H54 (cell line): ENCODE data around the gene PLVAP.
"Not testable (repeated sequence)": the region's sequence is repeated elsewhere in the genome, so short reads cannot be mapped to it uniquely, and the experiment has no call there.

Experiments
- DNase-seq: peaks from one replicate; pipeline ENCODE4 v3.0.0; 2011; ENCODE audit warnings: low spot score, mixed read lengths; ENCODE audit not compliant: insufficient read length
- FAIRE-seq: peaks from 3 replicates; lab custom pipeline; 2011; peaks lifted over from hg19 to GRCh38; lab: Jason Lieb, UNC
- POLR2A ChIP-seq: IDR thresholded peaks from 2 replicates; pipeline ENCODE4 v1.6.1; 2011; ENCODE audit warnings: low read depth, mild to moderate bottlenecking, low read length

PLVAP gene

DNA sequence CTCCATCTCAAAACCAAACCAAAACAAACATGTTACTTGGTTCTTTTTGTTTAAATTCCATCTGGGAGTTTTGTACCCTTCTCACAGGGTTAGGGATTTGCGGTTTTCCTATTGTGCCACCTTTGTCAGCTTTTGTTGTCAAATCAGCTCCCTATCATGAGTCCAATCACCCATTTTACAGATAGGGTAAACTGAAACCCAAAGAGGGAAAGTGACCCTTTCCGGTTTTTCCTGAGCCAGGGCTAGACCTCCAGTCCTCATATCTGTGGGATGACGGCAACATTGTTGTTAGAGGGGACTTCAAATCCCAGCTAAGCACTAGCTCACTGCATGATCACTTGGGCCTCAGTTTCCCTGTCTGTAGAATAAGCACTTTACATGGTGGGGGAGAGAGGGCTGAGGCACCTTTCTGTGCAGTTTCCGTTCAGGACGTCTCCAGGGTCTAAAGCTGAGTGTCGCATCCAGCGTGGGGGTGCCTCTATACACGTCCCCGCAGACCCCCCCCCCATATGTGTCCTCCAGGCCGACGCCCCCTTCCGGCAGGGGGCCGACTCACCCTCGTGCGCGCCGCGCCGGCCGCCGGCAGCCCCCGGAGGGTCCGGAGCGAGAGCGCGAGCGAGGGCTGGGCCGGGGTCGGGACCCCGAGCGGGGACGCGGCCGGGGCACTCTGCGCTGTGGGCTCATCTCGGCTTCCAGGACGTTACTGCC, 13.0 kb upstream of the PLVAP start:
- DNase-seq (no peak), FAIRE-seq (no peak)
- no peak for TF ChIP-seq POLR2A

DNA sequence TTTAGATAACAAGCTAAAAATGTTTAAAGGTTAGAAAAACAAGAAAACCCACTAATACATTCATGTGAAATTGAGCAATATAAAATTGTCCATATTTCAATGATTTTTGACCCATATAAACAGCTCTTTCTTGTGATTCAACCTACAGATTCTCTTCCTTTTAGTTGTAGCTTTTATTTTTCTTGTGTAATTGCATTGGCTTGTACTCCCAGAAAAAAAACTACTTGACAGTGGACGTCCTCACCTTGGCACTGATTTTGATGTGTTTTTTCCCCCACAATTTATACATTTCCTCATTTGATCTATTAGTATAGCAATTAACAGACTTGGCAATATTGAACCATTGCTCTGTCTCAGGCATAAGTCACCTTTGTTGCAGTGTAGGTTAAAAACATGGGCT, 12.1 kb upstream of the PLVAP start:
- no peak for TF ChIP-seq POLR2A
- no peak for FAIRE-seq
- DNase-seq: no peak

DNA sequence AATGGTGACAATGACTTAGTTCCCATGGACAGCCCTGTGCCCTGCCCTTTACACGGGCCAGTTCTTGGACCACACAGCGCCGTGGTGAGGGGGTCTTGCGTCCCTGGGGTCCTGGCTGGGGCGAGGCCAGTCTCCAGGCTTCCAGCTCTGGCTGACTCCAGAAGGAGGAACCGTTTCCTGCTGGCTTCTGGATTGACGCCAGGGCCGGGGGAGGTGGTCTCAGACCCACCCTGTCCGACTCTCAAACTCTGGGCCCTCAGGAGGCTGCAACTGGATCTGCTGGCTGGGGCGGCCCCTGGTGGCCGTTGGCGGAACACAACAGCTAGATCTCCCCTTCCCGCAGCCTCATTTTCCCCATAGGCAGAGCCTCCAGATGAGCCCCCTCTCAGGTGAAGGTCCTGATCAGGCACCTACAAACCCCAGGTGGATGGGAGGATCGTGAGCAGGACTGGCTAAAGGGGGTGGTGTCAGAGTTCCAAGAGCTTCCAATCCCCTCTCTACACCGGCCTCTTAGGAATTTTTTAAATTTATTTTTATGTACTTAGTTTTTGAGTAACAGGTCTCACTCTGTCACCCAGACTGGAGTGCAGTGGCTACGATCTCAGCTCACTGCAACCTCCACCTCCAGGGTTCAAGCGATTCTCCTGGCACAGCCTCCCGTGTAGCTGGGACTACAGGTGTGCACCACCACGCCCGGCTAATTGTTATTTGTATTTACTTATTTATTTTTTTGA, 8.9 kb upstream of the PLVAP start:
- no peak for TF ChIP-seq POLR2A
- DNase-seq (peak; percentile 65), FAIRE-seq (no peak)

DNA sequence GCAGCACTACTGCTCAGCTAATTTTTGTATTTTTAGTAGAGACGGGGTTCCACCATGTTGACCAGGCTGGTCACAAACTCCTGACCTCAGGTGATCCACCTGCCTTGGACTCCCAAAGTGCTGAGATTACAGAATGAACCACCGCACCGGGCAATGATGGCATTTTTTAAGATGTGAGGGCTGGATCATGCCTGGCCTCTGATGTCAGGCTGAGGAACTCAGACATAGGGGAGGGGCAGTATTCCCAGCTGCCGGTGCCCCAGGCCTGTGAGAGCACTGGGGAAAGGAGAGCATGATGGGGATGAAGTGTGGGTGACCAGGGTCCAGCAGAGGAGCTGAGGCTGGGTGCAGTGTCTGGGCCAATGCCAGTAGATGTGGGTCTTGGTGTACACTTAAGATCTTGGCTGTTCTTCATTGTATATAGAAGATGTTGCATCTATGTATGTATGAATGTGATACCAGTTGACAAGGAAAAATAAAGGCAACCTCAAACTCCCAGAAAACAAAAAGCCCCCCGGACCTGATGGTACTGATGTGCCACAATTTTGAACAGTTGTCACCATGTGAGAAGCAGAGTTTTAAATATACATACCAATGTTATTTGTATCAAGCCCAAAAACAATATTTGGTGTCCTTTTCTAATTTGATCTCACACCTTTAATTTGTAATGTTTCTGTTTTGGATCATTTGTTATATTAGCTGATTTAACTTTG, 3.4 kb upstream of the PLVAP start:
- DNase-seq (no peak), FAIRE-seq (no peak)
- no peak for TF ChIP-seq POLR2A

DNA sequence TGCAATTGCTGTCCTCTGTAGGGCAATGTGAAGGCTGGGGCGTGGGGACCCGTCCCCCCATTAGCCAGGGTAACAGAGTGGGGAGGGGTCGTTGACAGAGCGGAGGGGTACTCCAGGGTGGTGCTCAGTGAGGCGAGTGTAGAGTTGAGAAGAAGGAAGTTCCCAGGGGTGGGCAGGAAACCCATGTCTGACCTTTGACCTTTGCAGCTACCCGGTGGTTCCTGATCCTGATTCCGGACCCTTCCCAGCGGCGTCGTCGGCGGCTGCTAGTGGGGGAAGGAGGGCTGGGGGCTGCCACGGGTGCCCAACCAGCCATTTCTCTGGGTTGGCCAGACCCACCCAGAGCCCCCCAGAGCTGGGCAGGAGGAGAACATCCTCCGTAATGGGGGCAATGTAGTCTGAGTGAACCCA, 2.1 kb upstream of the PLVAP start:
- no peak for FAIRE-seq
- no peak for TF ChIP-seq POLR2A
- no peak for DNase-seq

DNA sequence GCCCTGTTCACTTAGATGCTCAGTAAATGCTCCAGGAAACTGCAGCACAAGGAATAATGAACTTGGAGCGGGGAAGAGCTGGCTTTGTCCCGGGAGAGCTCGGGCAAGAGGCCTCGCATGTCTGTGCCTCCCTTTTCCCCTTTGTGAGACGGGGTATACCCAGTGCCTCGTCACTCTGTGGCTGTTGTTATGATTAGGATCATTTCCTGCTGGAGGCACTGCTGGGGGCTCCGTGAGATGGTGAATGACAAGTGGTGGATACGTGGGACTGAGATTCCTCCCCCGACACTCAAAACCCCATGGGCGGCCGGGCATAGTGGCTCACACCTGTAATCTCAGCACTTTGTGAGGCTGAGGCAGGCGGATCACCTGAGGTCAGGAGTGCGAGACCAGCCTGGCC, 1.1 kb upstream of the PLVAP start:
- no peak for TF ChIP-seq POLR2A
- no peak for FAIRE-seq

DNA sequence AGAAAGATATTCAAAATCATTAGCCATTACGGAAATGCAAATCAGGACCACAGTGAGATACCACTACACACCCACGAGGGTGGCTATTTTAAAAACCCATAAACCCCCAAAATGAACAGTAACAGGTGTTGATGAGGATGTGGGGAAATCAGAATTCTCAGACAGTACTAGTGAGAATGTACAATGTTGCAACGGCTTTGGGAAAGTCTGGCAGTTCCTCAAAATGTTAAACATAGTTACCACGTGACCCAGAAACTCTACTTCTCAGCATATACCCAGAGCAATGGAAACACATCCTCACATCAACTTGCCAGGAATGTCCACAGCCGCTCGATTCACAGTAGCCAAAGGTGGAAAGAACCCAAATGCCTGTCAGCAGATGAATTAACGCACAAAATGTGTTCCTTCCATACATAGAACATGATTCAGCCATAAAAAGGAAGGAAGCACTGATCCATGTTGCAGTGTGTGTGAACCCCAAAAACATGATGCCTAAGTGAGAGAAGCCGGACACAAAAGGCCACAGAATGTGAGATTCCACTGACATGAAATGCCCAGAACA, 7.0 kb downstream of the PLVAP start:
- TF ChIP-seq POLR2A: no peak
- DNase-seq: no peak
- no peak for FAIRE-seq

More for the DNA sequence above, 1.1 kb upstream of the PLVAP start:
- DNase-seq: no peak

DNA sequence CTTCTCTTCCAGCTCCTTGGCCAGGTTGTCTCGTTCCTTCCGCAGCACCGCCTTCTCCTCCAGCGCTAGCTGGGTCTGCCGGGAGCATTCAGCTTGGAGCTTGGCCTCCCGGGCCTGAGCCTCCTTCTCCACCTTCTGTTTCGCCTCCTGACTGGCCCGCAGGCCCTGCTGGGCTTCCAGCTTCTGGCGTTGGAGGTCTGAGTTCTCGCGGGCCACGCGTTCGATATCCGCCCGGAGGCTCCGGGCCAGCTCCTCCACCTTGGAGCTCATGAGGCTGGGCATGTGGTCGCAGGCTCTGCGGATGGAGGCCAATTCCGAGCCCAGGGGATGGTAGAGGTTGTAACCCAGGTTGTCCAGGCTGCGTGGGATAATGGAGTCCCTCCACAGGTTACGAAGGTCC, 11.8 kb downstream of the PLVAP start:
- no peak for DNase-seq
- no peak for TF ChIP-seq POLR2A
- FAIRE-seq: no peak

DNA sequence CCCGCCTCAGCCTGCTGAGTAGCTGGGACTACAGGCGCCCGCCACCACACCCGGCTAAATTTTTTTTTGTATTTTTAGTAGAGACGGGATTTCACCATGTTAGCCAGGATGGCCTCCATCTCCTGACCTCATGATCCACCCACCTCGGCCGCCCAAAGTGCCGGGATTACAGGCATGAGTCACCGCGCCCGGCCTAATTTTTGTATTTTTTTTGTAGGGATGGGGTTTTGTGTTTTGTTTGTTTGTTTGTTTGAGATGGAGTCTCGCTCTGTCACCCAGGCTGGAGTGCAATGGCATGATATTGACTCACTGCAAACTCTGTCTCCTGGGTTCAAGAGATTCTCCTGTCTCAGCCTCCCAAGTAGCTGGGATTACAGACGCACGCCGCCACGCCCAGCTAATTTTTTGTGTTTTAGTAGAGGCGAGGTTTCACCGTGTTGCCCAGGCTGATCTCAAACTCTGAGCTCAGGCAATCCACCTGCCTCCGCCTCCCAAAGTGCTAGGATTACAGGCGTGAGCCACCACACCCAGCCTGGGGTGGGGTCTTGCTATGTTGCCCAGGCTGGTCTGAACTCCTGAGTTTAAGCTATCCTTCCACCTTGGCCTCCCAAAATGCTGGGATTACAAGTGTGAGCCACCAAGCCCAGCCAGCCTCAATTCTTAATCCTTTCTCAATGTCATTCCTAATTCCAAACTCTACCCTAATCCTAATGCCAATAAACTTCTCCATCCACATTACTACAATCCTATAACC, 13.1 kb downstream of the PLVAP start:
- DNase-seq, FAIRE-seq: not testable (repeated sequence)

DNA sequence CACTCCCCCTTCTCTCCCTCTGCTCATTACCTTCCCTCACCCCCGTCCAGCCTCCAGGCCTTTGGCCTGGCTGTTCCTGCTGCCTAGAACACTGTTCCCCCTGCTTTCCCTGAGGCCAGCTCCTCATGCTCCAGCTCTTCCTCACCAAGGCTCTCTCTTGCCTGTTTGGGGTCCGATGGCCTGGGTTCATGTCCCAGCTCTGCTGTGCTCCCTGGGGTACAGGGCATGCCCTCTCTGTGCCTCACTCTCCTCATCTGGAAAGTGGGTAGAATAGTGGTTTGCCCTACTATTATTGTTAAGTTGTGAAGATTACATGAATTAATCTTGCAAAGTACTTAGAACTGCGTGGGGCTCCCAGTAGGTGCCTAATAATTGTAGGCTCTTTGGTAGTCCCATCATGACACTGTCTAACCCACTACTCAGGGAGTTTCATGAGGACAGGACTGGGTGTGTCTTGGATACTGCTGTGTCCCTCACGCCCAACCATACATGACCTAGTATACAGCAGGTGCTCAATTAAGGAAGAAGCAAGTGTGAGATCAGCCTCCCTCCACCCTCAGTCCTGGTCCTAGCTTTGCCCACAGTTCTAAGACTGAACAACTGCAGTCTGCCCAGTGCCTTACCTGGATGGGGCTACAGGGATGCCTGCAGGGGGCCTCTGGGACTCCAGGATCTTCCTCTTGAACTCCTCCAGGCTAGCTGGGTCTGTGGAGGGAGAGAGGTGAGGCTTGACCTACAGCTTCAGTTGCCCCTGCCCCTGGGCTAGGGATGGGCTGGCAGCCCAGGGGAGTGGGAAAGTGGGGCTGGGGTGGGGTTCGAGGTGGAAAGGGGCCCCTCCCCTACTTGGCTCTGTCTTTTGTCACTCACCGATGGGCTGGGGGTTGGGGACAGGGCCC, 17.0 kb downstream of the PLVAP start:
- TF ChIP-seq POLR2A: no peak
- no peak for DNase-seq
- no peak for FAIRE-seq

DNA sequence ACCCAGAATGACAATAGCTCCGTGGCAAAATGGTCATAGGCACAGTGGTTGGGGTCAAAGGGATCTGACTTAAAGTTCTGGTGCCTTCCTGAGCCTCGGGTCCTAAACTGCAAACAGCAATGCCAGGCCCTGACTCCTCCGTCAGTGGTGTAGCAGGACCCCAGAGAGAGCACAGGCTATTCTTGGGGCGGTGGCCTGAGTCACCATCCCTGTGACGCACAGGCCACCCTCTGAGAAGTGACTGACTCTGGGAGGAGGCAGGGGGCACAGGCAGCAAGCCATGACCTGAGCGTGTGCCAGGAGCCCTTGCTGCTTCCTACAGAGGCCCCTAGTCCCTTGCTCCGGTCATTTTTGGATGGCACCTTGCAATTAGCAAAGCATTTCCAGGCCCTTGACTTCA, 18.7 kb downstream of the PLVAP start:
- no peak for TF ChIP-seq POLR2A
- FAIRE-seq (peak; percentile 38), DNase-seq (peak; percentile 92)

DNA sequence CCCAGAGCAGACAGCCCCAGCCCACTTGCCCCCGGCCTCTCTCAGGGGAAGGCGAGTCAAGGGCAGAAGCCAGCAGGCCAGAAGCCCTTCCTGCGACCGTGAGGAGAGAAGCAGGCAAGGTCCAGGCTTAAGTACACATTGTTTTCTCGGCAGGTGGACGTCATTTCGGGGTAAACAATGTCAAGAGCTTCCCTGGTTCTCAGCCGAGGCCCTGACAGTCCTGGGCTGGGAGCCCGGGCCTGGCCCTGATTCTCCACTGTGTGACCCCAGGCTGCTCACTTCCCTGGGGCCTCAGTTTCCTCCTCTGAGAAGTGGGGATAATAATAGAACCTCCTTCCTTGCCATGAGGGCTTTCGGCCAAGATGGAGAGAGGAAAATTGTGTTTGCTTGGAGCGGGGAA, 19.4 kb downstream of the PLVAP start:
- FAIRE-seq: no peak
- DNase-seq: no peak
- no peak for TF ChIP-seq POLR2A
